Activated naive CD4-positive, alpha-beta T cell treated with anti-CD3 and anti-CD28 coated beads, Interleukin-2, amount 10 ng/mL, durations not matched to agents 7 days and 5 days (primary cell): ENCODE results near the gene NKAIN2.

Experiments
- CTCF ChIA-PET: fragments of 350-600 bp; sonication (Branson Sonifier 250); formaldehyde crosslinking; loops from one replicate; lab custom pipeline; 2021; ENCODE audit warnings: antibody characterized with exemption; lab: Charles Lee
- DNase-seq: peaks from one replicate; pipeline ENCODE4 v3.0.0-alpha.2; 2020
- H3K27ac Mint-ChIP-seq: one replicate; pipeline ENCODE4 v1.8.0; 2021; ENCODE audit warnings: mild to moderate bottlenecking, moderate library complexity, mixed read lengths
- H3K27me3 Mint-ChIP-seq: one replicate; pipeline ENCODE4 v1.8.0; 2021; ENCODE audit warnings: mild to moderate bottlenecking, mixed read lengths
- H3K36me3 Mint-ChIP-seq: one replicate; pipeline ENCODE4 v1.8.0; 2021; ENCODE audit warnings: mixed read lengths
- H3K4me1 Mint-ChIP-seq: one replicate; pipeline ENCODE4 v1.8.0; 2021; ENCODE audit warnings: mixed read lengths
- H3K4me3 Mint-ChIP-seq: one replicate; pipeline ENCODE4 v1.8.0; 2021; ENCODE audit warnings: mild to moderate bottlenecking, moderate library complexity, mixed read lengths
- H3K9me3 Mint-ChIP-seq: one replicate; pipeline ENCODE4 v1.8.0; 2021; ENCODE audit warnings: mixed read lengths

NKAIN2 gene

DNA sequence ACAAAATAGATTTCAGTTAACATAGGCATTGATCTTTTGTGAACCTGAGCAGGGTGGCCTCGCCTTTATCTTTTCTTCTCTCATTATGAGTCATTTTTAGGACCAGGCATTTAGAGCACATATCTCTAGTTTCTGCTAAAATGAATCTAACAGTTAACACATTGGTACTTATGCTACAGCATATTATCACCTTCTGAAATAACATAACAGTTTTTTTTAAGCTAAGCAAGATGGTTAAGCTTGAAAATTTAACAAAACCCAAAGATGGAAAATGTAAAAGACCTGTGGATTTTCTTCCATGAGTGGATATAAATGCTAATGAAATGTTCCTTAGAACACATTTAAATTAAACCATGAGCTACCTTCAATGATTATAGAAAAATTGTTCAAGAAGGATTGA lies 671.5 kb downstream of the NKAIN2 start:
- CTCF ChIA-PET = no interaction called here
- no peak overlapping the region for H3K4me3 Mint-ChIP-seq
- no peak overlapping the region for H3K27ac Mint-ChIP-seq
- H3K27me3 Mint-ChIP-seq = no peaks in the 10 kb centered on the region
- no peaks in the 10 kb centered on the region for H3K9me3 Mint-ChIP-seq
- no peaks in the 10 kb centered on the region for H3K4me1 Mint-ChIP-seq
- no peaks in the 10 kb centered on the region for H3K36me3 Mint-ChIP-seq
- no peak for DNase-seq

GRCh38 chr6:124478906-124479305 lies 675.2 kb downstream of the NKAIN2 start:
- CTCF ChIA-PET = no interaction called here
- Mint-ChIP-seq H3K36me3 (no peaks in the 10 kb centered on the region), H3K4me3 (no peak overlapping the region), H3K27me3 (no peaks in the 10 kb centered on the region), H3K27ac (no peak overlapping the region), H3K9me3 (no peaks in the 10 kb centered on the region), H3K4me1 (no peaks in the 10 kb centered on the region)
- no peak for DNase-seq

- Mint-ChIP-seq H3K36me3 (no peaks in the 10 kb centered on the region), H3K4me3 (no peak overlapping the region), H3K4me1 (no peaks in the 10 kb centered on the region), H3K27me3 (no peaks in the 10 kb centered on the region), H3K9me3 (no peaks in the 10 kb centered on the region), H3K27ac (no peak overlapping the region)
- CTCF ChIA-PET = no interaction called here
- no peak for DNase-seq
Measured at GRCh38 chr6:124479991-124480430, 676.3 kb downstream of the NKAIN2 start.

- no peak overlapping the region for H3K27ac Mint-ChIP-seq
- no peak overlapping the region for H3K4me3 Mint-ChIP-seq
- H3K9me3 Mint-ChIP-seq = no peaks in the 10 kb centered on the region
- no peaks in the 10 kb centered on the region for H3K27me3 Mint-ChIP-seq
- DNase-seq = no peak
- CTCF ChIA-PET = no interaction called here
- no peaks in the 10 kb centered on the region for H3K4me1 Mint-ChIP-seq
- no peaks in the 10 kb centered on the region for H3K36me3 Mint-ChIP-seq
Measured at GRCh38 chr6:124482071-124482491, 678.4 kb downstream of the NKAIN2 start.

DNA sequence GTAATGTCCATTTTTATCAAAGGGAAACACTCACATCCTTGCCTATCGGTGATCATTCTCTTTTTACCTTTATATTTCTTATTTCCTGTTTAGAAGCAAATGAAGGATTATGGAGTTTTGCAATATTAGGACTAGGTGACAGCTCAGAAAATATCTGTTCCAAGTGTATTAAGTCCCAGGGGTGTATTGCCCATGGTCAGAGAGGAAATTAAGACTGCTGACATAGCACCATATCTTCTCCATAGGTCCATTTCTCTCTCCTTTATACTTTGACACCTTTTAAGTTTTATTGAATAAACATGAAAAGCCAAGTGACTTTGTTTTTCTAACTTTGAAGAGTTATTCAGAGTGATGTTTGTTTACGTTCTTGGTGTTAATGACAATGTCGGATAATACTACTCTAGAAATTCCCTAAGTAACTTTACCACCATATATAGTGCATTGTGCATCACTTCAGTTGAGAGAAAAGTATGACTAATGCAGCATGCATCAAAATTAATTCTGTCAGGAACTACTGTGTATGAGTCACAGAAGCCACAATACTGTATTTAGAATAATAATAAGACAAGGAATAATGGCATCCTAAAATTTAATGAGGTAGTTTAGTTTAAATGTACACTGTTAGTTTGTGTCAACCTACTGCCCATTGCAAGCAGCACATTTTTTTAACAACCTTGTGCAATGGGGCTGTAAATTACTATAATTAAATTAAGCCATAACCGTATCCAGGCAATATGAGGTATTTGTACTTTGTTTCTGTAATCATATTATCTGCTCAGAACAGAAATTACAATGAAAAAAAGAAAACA lies 684.2 kb downstream of the NKAIN2 start:
- Mint-ChIP-seq H3K36me3 (no peaks in the 10 kb centered on the region), H3K4me3 (no peak overlapping the region), H3K4me1 (no peaks in the 10 kb centered on the region), H3K9me3 (no peaks in the 10 kb centered on the region), H3K27ac (no peak overlapping the region), H3K27me3 (no peaks in the 10 kb centered on the region)
- no peak for DNase-seq
- CTCF ChIA-PET = no interaction called here

- no peaks in the 10 kb centered on the region for H3K27me3 Mint-ChIP-seq
- no peak overlapping the region for H3K27ac Mint-ChIP-seq
- H3K36me3 Mint-ChIP-seq = no peaks in the 10 kb centered on the region
- no peak for DNase-seq
- H3K4me3 Mint-ChIP-seq = no peak overlapping the region
- CTCF ChIA-PET = interaction anchor here (0.8 kb wide), 1 partner anchor 102 kb away, joined by 3 read pairs; no protein-coding TSS in a partner anchor
- no peaks in the 10 kb centered on the region for H3K4me1 Mint-ChIP-seq
- no peaks in the 10 kb centered on the region for H3K9me3 Mint-ChIP-seq
Measured at GRCh38 chr6:124490122-124490521, 686.5 kb downstream of the NKAIN2 start.

- Mint-ChIP-seq H3K27ac (no peak overlapping the region), H3K36me3 (no peaks in the 10 kb centered on the region), H3K9me3 (no peaks in the 10 kb centered on the region), H3K4me1 (no peaks in the 10 kb centered on the region), H3K27me3 (no peaks in the 10 kb centered on the region), H3K4me3 (no peak overlapping the region)
- CTCF ChIA-PET = no interaction called here
- DNase-seq = no peak
Measured at GRCh38 chr6:124493259-124493658, 689.6 kb downstream of the NKAIN2 start.

DNA sequence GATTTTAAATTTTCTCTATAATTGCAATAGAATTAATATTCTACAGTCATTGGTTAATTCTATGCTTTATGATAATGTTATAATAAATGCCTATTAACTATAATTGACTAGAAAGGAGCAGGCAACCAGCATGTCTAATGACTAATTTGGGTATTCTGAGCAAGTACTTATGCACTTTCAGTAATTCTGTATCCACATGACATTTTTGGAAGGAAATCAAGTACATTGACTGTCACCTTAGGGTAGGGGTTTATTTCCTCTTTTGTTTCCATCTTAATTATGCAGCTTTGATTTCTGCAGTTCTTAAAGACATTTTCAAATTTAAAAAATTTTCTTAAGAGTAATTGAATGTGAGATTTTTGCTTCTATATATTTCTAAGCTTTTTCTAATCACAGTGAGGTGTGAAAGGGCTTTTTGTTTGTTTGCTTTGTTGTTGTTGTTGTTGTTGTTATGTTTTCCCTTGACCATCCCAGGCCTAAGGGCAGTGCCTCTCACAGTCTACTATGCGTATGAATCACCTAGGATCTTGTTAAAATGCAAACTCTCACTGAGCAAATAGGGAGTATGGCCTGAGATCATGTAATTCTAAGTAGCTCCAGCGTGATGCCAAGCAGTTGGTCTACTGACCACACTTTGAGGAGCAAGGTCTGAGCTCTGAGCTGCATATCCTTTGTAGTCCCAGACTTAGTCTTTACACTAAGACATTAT lies 691.4 kb downstream of the NKAIN2 start:
- Mint-ChIP-seq H3K36me3 (no peaks in the 10 kb centered on the region), H3K4me3 (no peak overlapping the region), H3K4me1 (no peaks in the 10 kb centered on the region), H3K27ac (no peak overlapping the region), H3K9me3 (no peaks in the 10 kb centered on the region), H3K27me3 (no peaks in the 10 kb centered on the region)
- CTCF ChIA-PET = no interaction called here
- DNase-seq = no peak

DNA sequence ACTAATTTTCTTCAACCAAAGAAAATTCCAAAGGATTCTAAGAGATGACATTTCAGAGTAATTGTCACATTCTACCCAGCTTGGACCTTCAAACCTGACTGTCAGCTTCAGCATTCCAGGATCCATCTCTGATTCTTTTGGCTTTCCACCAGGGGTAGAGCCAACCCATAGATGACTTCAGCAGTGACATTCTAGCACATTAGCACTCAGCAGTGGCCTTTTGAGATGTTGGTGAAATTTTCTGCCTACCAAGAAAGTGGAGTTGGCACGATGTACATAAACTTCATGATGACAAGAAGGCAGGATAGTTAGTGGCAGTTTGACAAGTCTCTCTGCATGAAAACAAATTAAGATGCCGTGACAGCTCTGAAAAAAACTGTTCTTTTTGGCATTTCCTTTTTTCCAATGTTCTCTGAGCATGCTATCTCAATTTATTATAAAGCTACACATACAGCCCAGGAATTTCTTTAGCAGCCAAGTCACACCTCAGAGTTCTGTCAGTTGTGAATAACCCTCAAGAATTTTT lies 692.1 kb downstream of the NKAIN2 start:
- no peaks in the 10 kb centered on the region for H3K36me3 Mint-ChIP-seq
- H3K4me3 Mint-ChIP-seq = no peak overlapping the region
- H3K9me3 Mint-ChIP-seq = no peaks in the 10 kb centered on the region
- H3K27ac Mint-ChIP-seq = no peak overlapping the region
- CTCF ChIA-PET = no interaction called here
- no peaks in the 10 kb centered on the region for H3K4me1 Mint-ChIP-seq
- no peaks in the 10 kb centered on the region for H3K27me3 Mint-ChIP-seq
- DNase-seq = no peak

DNA sequence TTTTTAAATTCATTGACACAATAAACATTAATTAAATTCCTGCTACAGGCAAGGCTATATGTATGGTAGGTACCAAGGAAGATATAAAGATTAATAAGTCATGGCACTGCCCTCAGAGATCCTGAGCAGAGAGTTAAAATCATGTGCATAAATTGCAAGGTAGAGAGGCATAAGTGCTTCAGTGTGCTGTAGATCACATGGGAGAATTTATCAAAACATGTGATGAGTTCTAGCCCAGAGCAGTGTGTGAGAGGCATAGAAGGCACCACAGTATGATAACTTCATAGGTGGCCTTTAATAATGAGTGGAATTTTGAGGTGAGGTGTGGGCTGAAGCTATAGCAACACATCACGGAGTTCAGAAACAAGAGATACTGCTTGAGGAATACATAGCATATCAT lies 692.7 kb downstream of the NKAIN2 start:
- no peak overlapping the region for H3K27ac Mint-ChIP-seq
- no peak for DNase-seq
- no peaks in the 10 kb centered on the region for H3K27me3 Mint-ChIP-seq
- no peaks in the 10 kb centered on the region for H3K4me1 Mint-ChIP-seq
- CTCF ChIA-PET = no interaction called here
- H3K36me3 Mint-ChIP-seq = no peaks in the 10 kb centered on the region
- H3K9me3 Mint-ChIP-seq = no peaks in the 10 kb centered on the region
- no peak overlapping the region for H3K4me3 Mint-ChIP-seq

- H3K9me3 Mint-ChIP-seq = peaks cover 2% of the 10 kb centered on the region
- H3K4me3 Mint-ChIP-seq = no peak overlapping the region
Measured at GRCh38 chr6:124512431-124512830, 708.8 kb downstream of the NKAIN2 start.

DNA sequence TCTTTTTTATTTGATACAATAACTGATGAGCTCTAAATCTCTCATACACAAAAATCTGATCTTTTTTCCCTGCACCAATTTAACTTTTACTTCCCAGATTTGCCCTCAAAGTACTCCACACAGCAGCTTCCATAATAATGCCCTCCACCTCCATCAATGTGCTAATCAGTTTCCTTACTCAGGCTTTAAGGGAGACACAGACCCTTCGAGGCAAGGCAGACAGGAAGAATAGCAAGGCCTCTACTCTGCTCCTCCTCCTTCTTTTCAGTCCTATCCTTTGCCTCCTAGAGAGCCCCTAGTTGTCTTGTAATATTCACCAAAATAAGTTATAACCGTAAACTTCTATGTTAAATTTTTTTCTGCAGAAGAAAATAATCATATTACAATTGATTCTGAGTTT lies 713.7 kb downstream of the NKAIN2 start:
- Mint-ChIP-seq H3K27ac (no peak overlapping the region), H3K27me3 (no peaks in the 10 kb centered on the region), H3K36me3 (no peaks in the 10 kb centered on the region), H3K4me3 (no peak overlapping the region), H3K4me1 (no peaks in the 10 kb centered on the region), H3K9me3 (peaks cover 2% of the 10 kb centered on the region)
- CTCF ChIA-PET = no interaction called here
- no peak for DNase-seq

More at GRCh38 chr6:124512431-124512830, 708.8 kb downstream of the NKAIN2 start:
- Mint-ChIP-seq H3K4me1 (no peaks in the 10 kb centered on the region), H3K27me3 (no peaks in the 10 kb centered on the region), H3K27ac (no peak overlapping the region), H3K36me3 (no peaks in the 10 kb centered on the region)
- CTCF ChIA-PET = no interaction called here
- no peak for DNase-seq

GRCh38 chr6:124520514-124520913 lies 716.8 kb downstream of the NKAIN2 start:
- Mint-ChIP-seq H3K4me1 (no peaks in the 10 kb centered on the region), H3K9me3 (no peaks in the 10 kb centered on the region), H3K4me3 (no peak overlapping the region), H3K27ac (no peak overlapping the region), H3K36me3 (no peaks in the 10 kb centered on the region), H3K27me3 (no peaks in the 10 kb centered on the region)
- CTCF ChIA-PET = no interaction called here
- DNase-seq = no peak

- Mint-ChIP-seq H3K9me3 (no peaks in the 10 kb centered on the region), H3K27me3 (no peaks in the 10 kb centered on the region), H3K27ac (no peak overlapping the region), H3K36me3 (no peaks in the 10 kb centered on the region), H3K4me1 (no peaks in the 10 kb centered on the region), H3K4me3 (no peak overlapping the region)
- DNase-seq = no peak
- CTCF ChIA-PET = no interaction called here
Measured at GRCh38 chr6:124522335-124522734, 718.7 kb downstream of the NKAIN2 start.
